ENCODE measurements around the gene CARMIL1.
A peak's percentile ranks its signal among the peaks of the same experiment; 100 is the strongest.

CARMIL1 gene

GRCh38 chr6:25387483-25387882, 108.3 kb downstream of the CARMIL1 start:
- no peak overlapping the region for H3K4me3 ChIP-seq (ENCODE audit: control insufficient read depth, low read depth, low read length)
- DNase-seq (ENCODE audit: low read depth), result no peak
- TF ChIP-seq CTCF (conservative IDR thresholded peaks at IDR 0.05; ENCODE audit: control insufficient read depth, insufficient read depth, low read depth, low read length), result no peak

DNA sequence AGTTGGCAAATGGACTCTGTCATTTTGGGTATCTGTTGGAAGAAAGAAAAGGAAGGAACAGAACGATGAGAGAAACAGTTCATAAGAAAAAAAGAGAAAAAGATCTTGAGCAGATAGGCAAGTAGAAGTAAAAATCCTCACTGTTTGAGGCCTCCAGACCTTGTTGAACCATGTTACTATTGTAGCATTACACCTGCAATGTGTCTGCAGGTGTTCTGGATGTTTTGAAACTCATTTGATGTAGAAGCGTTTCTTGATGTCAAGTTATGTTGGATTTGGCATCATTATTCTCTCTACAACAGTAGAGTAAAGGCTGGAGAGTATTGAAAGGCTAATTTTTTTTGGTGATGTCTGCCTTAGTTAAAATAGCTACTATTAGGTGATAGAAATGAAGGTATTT, 108.7 kb downstream of the CARMIL1 start:
- H3K4me3 ChIP-seq (ENCODE audit: control insufficient read depth, low read depth, low read length), result no peak overlapping the region
- TF ChIP-seq CTCF (conservative IDR thresholded peaks at IDR 0.05; ENCODE audit: control insufficient read depth, insufficient read depth, low read depth, low read length), result no peak
- no peak for DNase-seq (ENCODE audit: low read depth)

GRCh38 chr6:25388776-25389175, 109.6 kb downstream of the CARMIL1 start:
- no peak for TF ChIP-seq CTCF (conservative IDR thresholded peaks at IDR 0.05; ENCODE audit: control insufficient read depth, insufficient read depth, low read depth, low read length)
- DNase-seq (ENCODE audit: low read depth), result no peak
- no peak overlapping the region for H3K4me3 ChIP-seq (ENCODE audit: control insufficient read depth, low read depth, low read length)

DNA sequence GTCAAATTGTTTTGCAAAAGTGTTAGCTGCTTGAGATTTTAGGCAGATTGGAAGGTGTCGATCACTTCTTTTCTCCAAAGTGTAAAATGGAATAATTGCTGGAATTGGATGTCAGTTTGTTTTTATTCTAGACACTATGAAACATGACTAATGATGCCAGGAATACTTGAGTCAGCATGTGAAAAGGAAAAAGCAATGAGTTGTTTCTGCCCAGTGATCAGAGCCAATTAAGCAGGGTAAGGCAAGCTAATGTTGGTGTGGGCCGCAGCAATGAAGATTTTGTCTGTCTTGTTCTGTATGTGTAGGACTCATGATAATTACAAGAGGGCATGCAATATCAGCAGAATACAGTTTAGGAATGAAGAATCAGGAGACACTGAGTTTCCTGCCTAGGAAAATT, 110.3 kb downstream of the CARMIL1 start:
- peak; percentile 74 for DNase-seq (ENCODE audit: low read depth)
- TF ChIP-seq CTCF (conservative IDR thresholded peaks at IDR 0.05; ENCODE audit: control insufficient read depth, insufficient read depth, low read depth, low read length), result no peak
- H3K4me3 ChIP-seq (ENCODE audit: control insufficient read depth, low read depth, low read length), result no peak overlapping the region

GRCh38 chr6:25392372-25392771, 113.2 kb downstream of the CARMIL1 start:
- no peak overlapping the region for H3K4me3 ChIP-seq (ENCODE audit: control insufficient read depth, low read depth, low read length)
- TF ChIP-seq CTCF (conservative IDR thresholded peaks at IDR 0.05; ENCODE audit: control insufficient read depth, insufficient read depth, low read depth, low read length), result no peak
- DNase-seq (ENCODE audit: low read depth), result peak; percentile 69

- no peak for TF ChIP-seq CTCF (conservative IDR thresholded peaks at IDR 0.05; ENCODE audit: control insufficient read depth, insufficient read depth, low read depth, low read length)
- DNase-seq (ENCODE audit: low read depth), result no peak
- no peak overlapping the region for H3K4me3 ChIP-seq (ENCODE audit: control insufficient read depth, low read depth, low read length)
Measured at GRCh38 chr6:25395731-25396130, 116.6 kb downstream of the CARMIL1 start.

DNA sequence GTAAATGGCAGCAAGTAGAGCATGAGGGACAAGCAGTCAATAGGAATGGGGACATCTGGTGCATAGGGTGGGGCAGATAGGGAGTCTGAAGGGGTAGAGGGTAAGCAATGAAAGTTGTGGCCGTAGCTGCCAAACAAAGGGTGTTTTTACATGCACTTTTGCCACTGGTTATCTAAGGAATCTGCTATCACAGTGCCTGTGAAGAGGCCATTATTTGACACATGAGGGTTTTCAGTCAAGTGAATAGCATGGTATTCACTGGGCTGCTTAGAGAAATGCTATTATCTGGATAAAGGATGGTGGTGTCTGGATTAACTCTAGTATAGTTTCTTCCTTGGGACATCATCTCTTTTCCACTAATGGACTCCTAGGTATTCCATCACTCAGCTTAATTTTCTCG, 118.2 kb downstream of the CARMIL1 start:
- DNase-seq (ENCODE audit: low read depth), result no peak
- no peak for TF ChIP-seq CTCF (conservative IDR thresholded peaks at IDR 0.05; ENCODE audit: control insufficient read depth, insufficient read depth, low read depth, low read length)
- H3K4me3 ChIP-seq (ENCODE audit: control insufficient read depth, low read depth, low read length), result no peak overlapping the region

All from fibroblast of mammary gland (primary cell).